Fibroblast of peridontal ligament (primary cell): ENCODE results near the gene PLCD3.

Experiments
- DNase-seq: peaks from one replicate; pipeline ENCODE4 v3.0.0-alpha.2; 2010; ENCODE audit errors: extremely low read depth

The PLCD3 gene

GRCh38 chr17:45073414-45074070, 58.8 kb downstream of the PLCD3 start:
- DNase-seq = peak; percentile 97

- DNase-seq = no peak
These were observed 61.5 kb downstream of the PLCD3 start for GRCh38 chr17:45070809-45071208.

- DNase-seq = no peak
These were observed 62.3 kb downstream of the PLCD3 start for GRCh38 chr17:45070001-45070400.

- DNase-seq = no peak
These were observed 64.7 kb downstream of the PLCD3 start for GRCh38 chr17:45067637-45068036.

- no peak for DNase-seq
These were observed 69.1 kb downstream of the PLCD3 start for GRCh38 chr17:45063198-45063597.

GRCh38 chr17:45061606-45062205, 70.6 kb downstream of the PLCD3 start:
- no peak for DNase-seq

- DNase-seq = peak; percentile 100
These were observed 71.3 kb downstream of the PLCD3 start, which contains the start of gene NMT1 for GRCh38 chr17:45060797-45061605. TSS of gene NMT1 (plus strand) at chr17:45061317. CDS start at chr17:45061330, 13 bp downstream.

GRCh38 chr17:45060382-45060796, 71.9 kb downstream of the PLCD3 start:
- no peak for DNase-seq
